ENCODE measurements around the gene SLC1A5.

Gene SLC1A5

DNA sequence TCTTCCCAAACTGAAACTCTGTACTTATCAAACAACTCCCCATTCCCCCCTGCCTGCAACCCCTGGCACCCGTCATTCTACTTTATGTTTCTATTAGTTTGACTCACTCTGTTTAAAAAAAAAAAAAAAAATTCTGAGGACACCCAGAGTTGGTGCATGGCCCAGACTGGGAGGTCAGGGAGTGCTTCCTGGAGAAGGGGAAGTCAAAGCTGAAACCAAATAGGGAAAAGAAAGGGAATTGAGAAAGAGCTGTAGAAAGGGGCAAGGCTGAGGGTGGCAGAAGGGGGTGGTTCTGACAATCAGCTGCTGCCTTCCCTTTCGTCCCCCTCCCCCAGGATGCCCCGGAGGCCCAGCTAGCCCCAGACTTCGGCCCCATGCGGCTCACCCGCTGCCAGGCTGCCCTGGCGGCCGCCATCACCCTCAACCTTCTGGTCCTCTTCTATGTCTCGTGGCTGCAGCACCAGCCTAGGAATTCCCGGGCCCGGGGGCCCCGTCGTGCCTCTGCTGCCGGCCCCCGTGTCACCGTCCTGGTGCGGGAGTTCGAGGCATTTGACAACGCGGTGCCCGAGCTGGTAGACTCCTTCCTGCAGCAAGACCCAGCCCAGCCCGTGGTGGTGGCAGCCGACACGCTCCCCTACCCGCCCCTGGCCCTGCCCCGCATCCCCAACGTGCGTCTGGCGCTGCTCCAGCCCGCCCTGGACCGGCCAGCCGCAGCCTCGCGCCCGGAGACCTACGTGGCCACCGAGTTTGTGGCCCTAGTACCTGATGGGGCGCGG, 33.1 kb downstream of the SLC1A5 start:
- H3K4me3 ChIP-seq (ENCODE audit: low read depth, low read length), result no peak overlapping the region
- TF ChIP-seq CTCF (IDR thresholded peaks at IDR 0.05; ENCODE audit: low read depth, low read length), result no peak
- in situ Hi-C loops (cut with HindIII; ENCODE audit: low sequenced_read_pairs), result no loop called here
- peak; percentile 55 for DNase-seq (ENCODE audit: low read depth, low spot score)

DNA sequence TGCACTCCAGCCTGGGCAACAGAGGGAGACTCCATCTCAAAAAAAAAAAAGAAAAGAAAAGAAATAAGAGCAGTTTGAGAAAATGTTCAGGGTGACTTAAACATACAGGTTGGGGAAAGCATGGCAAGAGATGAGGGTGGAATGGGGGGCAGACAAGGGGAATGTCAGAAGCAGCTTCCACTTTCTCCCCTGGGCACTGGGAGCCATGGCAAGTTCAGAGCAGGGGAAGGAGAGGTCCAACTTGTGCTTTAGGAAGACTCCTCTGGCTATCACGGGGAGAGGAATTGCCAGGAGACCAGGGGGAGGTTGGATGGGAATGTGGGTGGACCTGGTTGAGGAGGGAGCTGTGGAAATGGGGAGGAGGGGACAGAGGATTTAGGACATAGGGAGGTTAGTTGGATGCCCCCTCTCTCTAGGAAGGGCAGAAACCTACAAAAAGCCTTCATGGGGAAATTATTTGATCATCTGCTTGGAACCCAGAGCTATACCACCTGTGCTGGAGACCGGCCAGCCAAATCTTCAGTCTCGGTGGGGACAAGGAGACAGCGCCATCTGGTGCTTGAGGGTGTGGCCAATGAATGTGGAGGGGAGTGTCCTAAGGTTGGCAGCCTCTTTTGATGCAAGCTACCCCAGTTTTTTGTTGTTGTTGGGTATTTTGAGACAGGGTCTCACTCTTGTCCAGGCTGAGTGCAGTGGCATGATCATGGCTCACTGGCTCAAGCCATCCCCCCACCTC, 34.8 kb downstream of the SLC1A5 start:
- TF ChIP-seq CTCF (IDR thresholded peaks at IDR 0.05; ENCODE audit: low read depth, low read length), result peak; percentile 63
- no peak overlapping the region for H3K4me3 ChIP-seq (ENCODE audit: low read depth, low read length)
- in situ Hi-C loops (cut with HindIII; ENCODE audit: low sequenced_read_pairs), result no loop called here
- DNase-seq (ENCODE audit: low read depth, low spot score), result no peak

- in situ Hi-C loops (cut with HindIII; ENCODE audit: low sequenced_read_pairs), result no loop called here
- no peak overlapping the region for H3K4me3 ChIP-seq (ENCODE audit: low read depth, low read length)
- DNase-seq (ENCODE audit: low read depth, low spot score), result no peak
- TF ChIP-seq CTCF (IDR thresholded peaks at IDR 0.05; ENCODE audit: low read depth, low read length), result peak; percentile 90
These were observed 39.9 kb downstream of the SLC1A5 start for GRCh38 chr19:46748325-46749109.

DNA sequence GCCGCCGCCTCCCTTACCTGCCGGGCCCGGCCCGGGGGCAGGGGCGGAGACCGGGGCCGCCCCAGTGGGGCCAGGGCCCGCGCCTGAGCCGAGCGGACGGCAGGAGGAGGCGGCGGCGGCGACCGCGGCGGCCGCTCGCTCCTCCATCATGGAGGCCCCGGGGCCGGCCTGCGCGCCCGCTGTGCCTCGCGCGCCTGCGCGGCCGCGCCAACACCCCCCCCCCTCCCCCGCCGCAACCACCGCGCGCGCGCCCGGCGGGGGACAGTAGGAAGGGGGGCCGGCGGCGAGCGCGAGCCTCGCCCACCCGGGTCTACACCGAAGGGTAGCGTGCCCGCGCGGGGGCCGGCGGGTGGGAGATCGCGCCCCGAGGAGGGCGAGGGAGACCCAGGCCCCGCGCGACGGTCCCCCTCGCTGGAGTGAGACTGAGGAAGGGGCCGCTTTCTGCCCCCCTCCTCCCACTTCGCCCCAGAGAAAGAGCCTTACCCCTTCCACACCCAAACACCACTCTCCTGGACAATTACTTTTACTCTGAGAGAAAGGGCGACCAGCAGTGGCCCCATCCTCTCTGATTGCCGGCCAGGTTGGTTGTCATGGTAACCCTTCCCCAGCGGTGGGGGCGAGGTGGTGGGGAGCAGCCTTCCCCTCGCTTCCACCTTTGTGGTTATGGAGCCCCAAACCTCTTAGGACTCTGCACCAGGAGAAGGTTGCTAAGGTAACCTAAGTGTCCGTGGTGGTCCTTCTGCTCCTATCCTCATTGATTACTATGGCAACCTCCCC, 41.9 kb downstream of the SLC1A5 start, which contains the start of gene STRN4:
Gene STRN4 (minus strand): TSS at position 170 of the 777 bp plus-strand sequence. CDS start 20 bp downstream, at position 150.
- no peak for DNase-seq (ENCODE audit: low read depth, low spot score)

DNA sequence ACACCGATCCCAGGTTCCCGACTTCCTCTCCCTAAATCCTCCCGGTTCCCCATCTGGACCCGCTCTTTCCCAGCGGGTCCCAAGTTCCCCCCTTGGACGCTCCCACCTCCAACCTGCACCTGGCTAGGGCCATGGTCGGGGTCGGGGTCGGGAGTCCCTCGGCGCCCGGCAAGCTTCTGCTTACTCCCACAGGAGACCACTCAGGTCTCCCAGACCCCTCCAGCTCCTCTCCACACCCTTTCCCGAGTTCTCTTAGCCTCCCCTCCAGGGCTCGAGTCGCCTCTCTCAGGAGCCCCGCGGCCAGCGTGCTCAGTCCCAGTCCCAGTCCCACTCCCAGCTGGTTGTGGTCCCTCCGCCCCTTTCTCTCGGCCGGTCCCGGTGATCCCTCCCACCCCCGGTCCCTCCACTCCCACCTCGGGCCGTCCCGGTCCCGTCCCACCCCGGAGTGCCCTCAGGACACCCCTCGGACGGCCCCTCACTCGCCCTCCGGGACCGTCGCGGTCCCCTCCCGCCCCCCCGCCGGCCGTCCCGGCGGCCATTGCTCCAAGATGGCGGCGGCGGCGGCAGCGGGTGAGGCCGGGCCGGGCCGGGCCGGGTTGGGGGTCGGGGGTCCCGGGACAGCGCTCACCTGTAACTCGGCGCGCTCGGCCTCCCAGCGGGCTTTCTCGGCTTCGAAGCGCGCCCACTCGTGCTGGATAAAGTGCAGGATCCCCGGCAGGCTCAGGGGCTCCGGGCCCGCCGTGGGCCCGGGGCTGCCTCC, 42.7 kb downstream of the SLC1A5 start, which contains the start of gene FKRP:
Gene FKRP (plus strand): TSS at position 537 of the 760 bp plus-strand sequence. CDS start 9,394 bp downstream, outside the sequence.
- H3K4me3 ChIP-seq (ENCODE audit: low read depth, low read length), result peak within 1 kb of the TSS; percentile 97
- in situ Hi-C loops (cut with HindIII; ENCODE audit: low sequenced_read_pairs), result no loop called here
- TF ChIP-seq CTCF (IDR thresholded peaks at IDR 0.05; ENCODE audit: low read depth, low read length), result no peak
- DNase-seq (ENCODE audit: low read depth, low spot score), result no peak

More for the DNA sequence above, 41.9 kb downstream of the SLC1A5 start, which contains the start of gene STRN4:
- in situ Hi-C loops (cut with HindIII; ENCODE audit: low sequenced_read_pairs), result no loop called here
- H3K4me3 ChIP-seq (ENCODE audit: low read depth, low read length), result peak within 1 kb of the TSS; percentile 97
- TF ChIP-seq CTCF (IDR thresholded peaks at IDR 0.05; ENCODE audit: low read depth, low read length), result no peak

All from astrocyte of the spinal cord (primary cell).